Muscle layer of colon (tissue), 2 donors: ENCODE measurements around the gene LGR4.
"Not testable (repeated sequence)": the region's sequence is repeated elsewhere in the genome, so short reads cannot be mapped to it uniquely, and the experiment has no call there.

Experiments used
- H3K27ac ChIP-seq: one replicate; pipeline ENCODE4 v1.7.0; 2013; ENCODE audit warnings: low read depth, mild to moderate bottlenecking, low read length, moderate library complexity
- H3K27me3 ChIP-seq, 2 donors: one replicate each; pipeline ENCODE4 v1.7.0; 2013; ENCODE audit warnings: low read length in 2 of 2, mild to moderate bottlenecking in 2 of 2; ENCODE audit not compliant: insufficient read depth in 2 of 2, control insufficient read depth in 1 of 2
- H3K36me3 ChIP-seq: one replicate; pipeline ENCODE4 v1.7.0; 2013; ENCODE audit warnings: mild to moderate bottlenecking, low read length; ENCODE audit not compliant: insufficient read depth
- H3K4me1 ChIP-seq: one replicate; pipeline ENCODE4 v1.7.0; 2013; ENCODE audit warnings: mild to moderate bottlenecking, low read length; ENCODE audit not compliant: insufficient read depth
- H3K4me3 ChIP-seq, 2 donors: one replicate each; pipeline ENCODE4 v1.7.0; 2013; ENCODE audit warnings: low read length in 2 of 2, low read depth in 1 of 2, mild to moderate bottlenecking in 1 of 2, moderate library complexity in 1 of 2
- H3K9ac ChIP-seq: one replicate; pipeline ENCODE4 v1.7.0; 2013; ENCODE audit warnings: low read length
- H3K9me3 ChIP-seq: one replicate; pipeline ENCODE4 v1.7.0; 2013; ENCODE audit warnings: mild to moderate bottlenecking, low read length
- donor health status: abdominal sarcoma.
- donor health status: Adenocarcinoma of cecum.

The LGR4 gene, protein sequence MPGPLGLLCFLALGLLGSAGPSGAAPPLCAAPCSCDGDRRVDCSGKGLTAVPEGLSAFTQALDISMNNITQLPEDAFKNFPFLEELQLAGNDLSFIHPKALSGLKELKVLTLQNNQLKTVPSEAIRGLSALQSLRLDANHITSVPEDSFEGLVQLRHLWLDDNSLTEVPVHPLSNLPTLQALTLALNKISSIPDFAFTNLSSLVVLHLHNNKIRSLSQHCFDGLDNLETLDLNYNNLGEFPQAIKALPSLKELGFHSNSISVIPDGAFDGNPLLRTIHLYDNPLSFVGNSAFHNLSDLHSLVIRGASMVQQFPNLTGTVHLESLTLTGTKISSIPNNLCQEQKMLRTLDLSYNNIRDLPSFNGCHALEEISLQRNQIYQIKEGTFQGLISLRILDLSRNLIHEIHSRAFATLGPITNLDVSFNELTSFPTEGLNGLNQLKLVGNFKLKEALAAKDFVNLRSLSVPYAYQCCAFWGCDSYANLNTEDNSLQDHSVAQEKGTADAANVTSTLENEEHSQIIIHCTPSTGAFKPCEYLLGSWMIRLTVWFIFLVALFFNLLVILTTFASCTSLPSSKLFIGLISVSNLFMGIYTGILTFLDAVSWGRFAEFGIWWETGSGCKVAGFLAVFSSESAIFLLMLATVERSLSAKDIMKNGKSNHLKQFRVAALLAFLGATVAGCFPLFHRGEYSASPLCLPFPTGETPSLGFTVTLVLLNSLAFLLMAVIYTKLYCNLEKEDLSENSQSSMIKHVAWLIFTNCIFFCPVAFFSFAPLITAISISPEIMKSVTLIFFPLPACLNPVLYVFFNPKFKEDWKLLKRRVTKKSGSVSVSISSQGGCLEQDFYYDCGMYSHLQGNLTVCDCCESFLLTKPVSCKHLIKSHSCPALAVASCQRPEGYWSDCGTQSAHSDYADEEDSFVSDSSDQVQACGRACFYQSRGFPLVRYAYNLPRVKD

DNA sequence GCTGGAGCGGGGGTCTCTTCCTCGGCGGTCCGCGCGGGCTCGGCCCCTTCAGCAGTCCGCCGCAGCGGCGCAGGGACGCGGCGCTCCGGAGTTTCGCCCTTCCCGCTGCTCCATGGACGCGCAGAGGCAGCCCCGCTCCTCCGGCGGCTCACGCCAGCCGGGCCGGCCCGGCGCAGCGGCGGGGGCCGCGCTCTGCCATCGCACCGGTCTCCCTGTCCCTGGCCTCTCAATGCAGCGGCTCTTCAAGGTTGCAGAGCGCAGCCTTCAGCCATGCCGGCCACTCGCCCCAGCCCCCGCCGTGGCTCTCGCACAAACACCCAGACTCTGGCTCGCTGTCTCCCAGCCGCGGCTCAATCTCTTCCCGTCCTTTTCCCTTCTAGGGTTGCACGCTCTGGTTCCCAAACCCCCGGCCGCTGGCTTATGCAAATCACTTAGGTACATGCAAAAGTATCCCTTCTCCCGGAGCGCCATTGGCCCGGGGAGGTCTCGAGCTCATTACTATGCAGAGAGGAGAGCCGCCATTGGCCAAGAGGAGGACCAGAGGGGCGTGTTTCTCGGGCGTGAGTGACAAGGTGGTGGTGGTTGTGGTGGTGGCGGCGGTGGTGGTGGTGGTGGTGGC is at the start of gene LGR4:
TSS of gene LGR4 (minus strand) at position 393 of the 619 bp plus-strand sequence. CDS start 488 bp downstream, outside the sequence.
- Histone ChIP-seq H3K36me3 (no peaks in the 10 kb centered on the region), H3K27ac (peak within 1 kb of the TSS; percentile 71), H3K27me3 (no peaks in the 10 kb centered on the region), H3K9me3 (no peaks in the 10 kb centered on the region), H3K9ac (peak within 1 kb of the TSS; percentile 68), H3K4me3 (peak within 1 kb of the TSS; percentile 55 to 81), H3K4me1 (peaks cover 38% of the 10 kb centered on the region)

GRCh38 chr11:27520226-27520625 is 47.6 kb upstream of the LGR4 start:
- no peaks in the 10 kb centered on the region for H3K27me3 ChIP-seq
- no peak overlapping the region for H3K9ac ChIP-seq

GRCh38 chr11:27518518-27518917 is 45.9 kb upstream of the LGR4 start:
- Histone ChIP-seq H3K27ac (no peak overlapping the region), H3K9ac (no peak overlapping the region), H3K27me3 (no peaks in the 10 kb centered on the region), H3K4me3 (no peak overlapping the region), H3K36me3 (no peaks in the 10 kb centered on the region), H3K9me3 (no peaks in the 10 kb centered on the region), H3K4me1 (no peaks in the 10 kb centered on the region)

More at GRCh38 chr11:27520226-27520625, 47.6 kb upstream of the LGR4 start:
- H3K9me3 ChIP-seq, result no peaks in the 10 kb centered on the region
- H3K36me3 ChIP-seq, result no peaks in the 10 kb centered on the region
- no peak overlapping the region for H3K4me3 ChIP-seq
- H3K27ac ChIP-seq, result no peak overlapping the region
- H3K4me1 ChIP-seq, result no peaks in the 10 kb centered on the region

DNA sequence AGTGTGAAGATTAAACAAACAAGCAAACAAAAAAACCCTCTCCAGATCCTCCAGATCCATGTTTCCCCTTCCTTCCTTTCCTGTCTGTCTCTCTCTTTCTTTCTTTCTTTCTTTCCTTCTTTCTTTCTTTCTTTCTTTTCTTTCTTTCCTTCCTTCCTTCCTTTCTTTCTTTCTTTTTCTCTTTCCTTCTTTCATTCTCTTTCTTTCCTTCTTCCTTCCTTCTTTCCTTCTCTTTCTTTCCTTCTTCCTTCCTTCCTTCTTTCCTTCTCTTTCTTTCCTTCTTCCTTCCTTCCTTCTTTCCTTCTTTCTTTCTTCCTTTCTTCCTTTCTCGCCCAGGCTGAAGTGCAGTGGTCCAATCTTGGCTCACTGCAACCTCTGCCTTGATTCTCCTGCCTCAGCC is 44.9 kb upstream of the LGR4 start:
- H3K9me3 ChIP-seq, H3K27me3 ChIP-seq, H3K36me3 ChIP-seq, H3K27ac ChIP-seq, H3K4me1 ChIP-seq, H3K9ac ChIP-seq, H3K4me3 ChIP-seq: not testable (repeated sequence)

DNA sequence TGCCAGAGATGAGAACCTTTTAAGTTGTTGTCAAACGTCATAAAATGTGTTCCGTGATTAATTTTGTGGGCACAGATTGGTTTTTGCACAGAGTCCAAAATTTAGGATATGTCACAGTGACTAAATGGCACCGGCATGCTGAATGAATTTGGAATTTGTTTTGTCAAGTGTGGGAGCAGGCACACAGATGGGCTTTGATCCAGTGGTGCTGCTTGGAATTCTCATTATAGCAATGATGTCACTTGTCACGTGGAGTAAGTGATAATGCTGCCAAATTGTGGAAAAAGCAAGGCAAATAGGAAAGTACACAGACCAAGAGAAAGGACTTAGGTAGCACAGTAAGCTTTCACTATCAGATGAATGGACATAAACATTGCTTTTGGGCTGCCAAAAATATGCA is 42.0 kb upstream of the LGR4 start:
- H3K36me3 ChIP-seq, result no peaks in the 10 kb centered on the region
- no peak overlapping the region for H3K4me3 ChIP-seq
- H3K27me3 ChIP-seq, result no peaks in the 10 kb centered on the region
- no peak overlapping the region for H3K27ac ChIP-seq
- no peaks in the 10 kb centered on the region for H3K9me3 ChIP-seq
- no peaks in the 10 kb centered on the region for H3K4me1 ChIP-seq
- no peak overlapping the region for H3K9ac ChIP-seq

DNA sequence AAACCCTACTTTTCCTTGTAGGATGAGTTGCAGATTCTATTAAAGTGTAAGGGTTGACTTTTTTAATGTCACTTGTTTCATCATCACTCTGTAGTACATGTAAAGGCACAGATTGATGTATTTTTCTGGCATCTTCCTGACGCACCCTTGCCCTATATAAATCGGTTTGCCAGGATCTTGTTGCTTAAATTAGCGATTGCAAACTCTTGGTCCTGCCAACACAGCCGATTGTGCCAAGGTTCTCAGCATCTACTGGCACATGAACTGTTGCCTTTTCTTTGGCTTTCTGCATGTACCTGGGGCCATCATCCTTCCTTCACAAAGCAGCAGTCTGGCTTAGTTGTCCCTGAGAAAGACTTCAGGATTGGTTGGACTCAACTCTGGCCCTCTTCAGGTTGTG is 41.5 kb upstream of the LGR4 start:
- Histone ChIP-seq H3K9ac (no peak overlapping the region), H3K4me1 (no peaks in the 10 kb centered on the region), H3K27ac (no peak overlapping the region)

DNA sequence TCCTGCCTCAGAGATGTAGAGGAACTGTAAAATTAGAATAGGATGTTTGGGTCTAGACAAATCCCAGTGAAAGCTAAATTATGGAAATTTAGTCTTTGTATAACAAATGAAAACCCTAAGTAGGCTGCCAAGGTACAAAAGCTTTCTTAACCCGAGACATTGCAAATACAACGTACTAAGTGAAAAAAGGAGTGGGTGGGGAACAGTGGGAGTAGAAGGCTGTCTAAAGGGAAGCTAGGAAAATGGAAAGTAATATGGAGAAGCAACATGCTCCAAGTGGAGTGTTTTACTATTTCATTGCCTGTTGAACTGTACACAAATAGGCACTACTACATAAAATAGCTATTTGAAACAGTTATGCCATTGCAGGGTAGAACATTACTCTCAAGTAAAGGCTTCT is 40.8 kb upstream of the LGR4 start:
- no peak overlapping the region for H3K4me3 ChIP-seq
- H3K27me3 ChIP-seq, result no peaks in the 10 kb centered on the region
- no peaks in the 10 kb centered on the region for H3K4me1 ChIP-seq
- H3K9me3 ChIP-seq, result no peaks in the 10 kb centered on the region
- H3K9ac ChIP-seq, result no peak overlapping the region
- no peak overlapping the region for H3K27ac ChIP-seq
- H3K36me3 ChIP-seq, result no peaks in the 10 kb centered on the region

More for the DNA sequence above, 41.5 kb upstream of the LGR4 start:
- Histone ChIP-seq H3K4me3 (no peak overlapping the region), H3K27me3 (no peaks in the 10 kb centered on the region), H3K9me3 (no peaks in the 10 kb centered on the region), H3K36me3 (no peaks in the 10 kb centered on the region)

- peaks cover 6% of the 10 kb centered on the region for H3K4me1 ChIP-seq
- no peak overlapping the region for H3K27ac ChIP-seq
- H3K4me3 ChIP-seq, result no peak overlapping the region
- H3K9ac ChIP-seq, result no peak overlapping the region
- H3K27me3 ChIP-seq, result no peaks in the 10 kb centered on the region
- H3K36me3 ChIP-seq, result no peaks in the 10 kb centered on the region
- H3K9me3 ChIP-seq, result no peaks in the 10 kb centered on the region
These were observed 39.6 kb upstream of the LGR4 start for GRCh38 chr11:27512238-27512637.

DNA sequence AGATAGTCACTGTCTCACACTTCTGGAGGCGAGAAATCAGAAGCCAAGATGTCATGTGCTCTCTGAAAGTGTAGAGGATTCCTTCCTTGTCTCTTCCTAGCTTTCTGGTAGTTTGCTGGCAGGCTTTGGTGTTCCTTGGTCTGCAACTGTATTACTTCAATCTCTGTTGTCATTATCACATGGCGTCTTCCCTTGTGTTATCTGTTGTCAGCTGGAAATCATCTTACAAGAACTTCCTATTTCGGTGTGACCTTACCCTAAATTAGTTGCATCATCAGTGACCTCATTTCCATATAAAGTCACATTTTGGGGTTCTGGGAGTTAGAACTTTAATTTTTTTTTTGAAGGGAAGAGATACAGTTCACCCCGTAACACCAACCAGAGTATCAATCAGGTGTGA is 37.3 kb upstream of the LGR4 start:
- H3K4me3 ChIP-seq, result no peak overlapping the region
- H3K27me3 ChIP-seq, result no peaks in the 10 kb centered on the region
- peaks cover 16% of the 10 kb centered on the region for H3K4me1 ChIP-seq
- H3K36me3 ChIP-seq, result no peaks in the 10 kb centered on the region
- no peak overlapping the region for H3K9ac ChIP-seq
- H3K27ac ChIP-seq, result no peak overlapping the region
- no peaks in the 10 kb centered on the region for H3K9me3 ChIP-seq

DNA sequence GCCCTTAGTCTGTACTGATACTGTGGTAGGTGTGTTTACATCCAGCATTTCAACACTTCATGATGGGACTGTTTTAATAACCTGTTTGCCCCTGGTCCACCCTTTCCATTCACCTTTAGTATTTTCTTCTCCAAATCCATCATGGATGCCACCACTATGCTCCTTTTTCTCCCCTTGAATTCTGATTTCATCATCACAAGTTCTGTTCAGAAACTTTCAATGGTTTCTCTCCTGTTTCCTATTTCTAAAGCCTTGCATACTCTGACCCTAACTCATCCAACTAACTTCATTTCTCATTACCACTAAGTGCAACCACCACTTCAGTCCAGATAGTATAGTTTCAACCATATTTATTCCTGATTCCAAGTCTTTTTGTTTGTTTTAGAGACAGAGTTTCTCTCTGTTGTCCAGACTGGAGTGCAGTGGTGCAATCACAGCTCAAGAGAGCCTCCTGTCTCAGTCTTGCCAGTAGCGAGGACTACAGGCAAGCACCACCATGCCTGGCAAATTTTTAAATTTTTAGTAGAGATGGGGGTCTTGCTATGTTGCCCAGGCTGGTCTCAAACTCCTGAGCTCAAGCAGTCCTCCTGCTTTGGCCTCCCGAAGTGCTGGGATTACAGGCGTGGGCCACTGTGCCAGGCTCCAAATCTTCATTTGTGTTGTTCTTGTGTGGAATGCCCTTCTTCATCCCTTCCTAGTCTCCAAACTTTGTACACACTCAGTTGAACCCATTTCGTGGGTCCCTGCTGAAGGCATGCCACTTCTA is 35.1 kb upstream of the LGR4 start:
- no peaks in the 10 kb centered on the region for H3K27me3 ChIP-seq
- no peak overlapping the region for H3K27ac ChIP-seq
- H3K9ac ChIP-seq, result no peak overlapping the region
- no peaks in the 10 kb centered on the region for H3K36me3 ChIP-seq
- H3K4me3 ChIP-seq, result peak overlapping the region in 1 of 2 donors; percentile 92
- peaks cover 25% of the 10 kb centered on the region for H3K4me1 ChIP-seq
- no peaks in the 10 kb centered on the region for H3K9me3 ChIP-seq
